ENCODE measurements around the gene LEP.
"Not testable (repeated sequence)": the region's sequence is repeated elsewhere in the genome, so short reads cannot be mapped to it uniquely, and the experiment has no call there.

Gene LEP

GRCh38 chr7:128274884-128275603 is 34.0 kb downstream of the LEP start:
- DNase-seq, result no peak

- no peak for DNase-seq
Observed at GRCh38 chr7:128275681-128276080, 34.6 kb downstream of the LEP start.

- DNase-seq, result no peak
Observed at GRCh38 chr7:128278366-128278765, 37.3 kb downstream of the LEP start.

- no peak for DNase-seq
Observed at GRCh38 chr7:128279124-128279713, 38.1 kb downstream of the LEP start.

GRCh38 chr7:128280451-128280850 is 39.4 kb downstream of the LEP start:
- DNase-seq, result not testable (repeated sequence)

GRCh38 chr7:128281605-128282380 is 40.7 kb downstream of the LEP start:
- no peak for DNase-seq

GRCh38 chr7:128284102-128284501 is 43.0 kb downstream of the LEP start:
- DNase-seq, result no peak

GRCh38 chr7:128287556-128287955 is 46.5 kb downstream of the LEP start:
- DNase-seq, result no peak

GRCh38 chr7:128298004-128298403 is 56.9 kb downstream of the LEP start:
- not testable (repeated sequence) for DNase-seq

- DNase-seq, result no peak
Observed at GRCh38 chr7:128299109-128299607, 58.1 kb downstream of the LEP start.

- no peak for DNase-seq
Observed at GRCh38 chr7:128302139-128302538, 61.1 kb downstream of the LEP start.

- DNase-seq, result no peak
Observed at GRCh38 chr7:128303133-128303532, 62.1 kb downstream of the LEP start.

GRCh38 chr7:128303643-128304042 is 62.6 kb downstream of the LEP start:
- DNase-seq, result no peak

GRCh38 chr7:128304212-128304611 is 63.1 kb downstream of the LEP start:
- DNase-seq, result no peak

- no peak for DNase-seq
Observed at GRCh38 chr7:128307061-128307460, 66.0 kb downstream of the LEP start.
